ENCODE data around the gene FBLL1. TPM values are rescaled to one million over a fixed set of nuclear protein-coding genes. Genes with fewer than 3 reads are reported as not detected.
A peak's percentile ranks its signal among the peaks of the same experiment; 100 is the strongest.

The FBLL1 gene
- total RNA-seq, 3 donors from 2014 or later (not counting 1 experiment from before 2014, with no cell fraction given), result not detected

- Histone ChIP-seq H3K36me3 (ENCODE audit: control insufficient read depth, insufficient read depth, low read length) (no peaks in the 10 kb centered on the region), H3K27me3 (ENCODE audit: control insufficient read depth, insufficient read depth, low read length) (peaks cover 21% of the 10 kb centered on the region), H3K4me3 (ENCODE audit: low read length) (no peak overlapping the region), H3K27ac (ENCODE audit: low read length) (no peak overlapping the region), H3K4me1 (ENCODE audit: control insufficient read depth, insufficient read depth, low read length) (peaks cover 9% of the 10 kb centered on the region), H3K9me3 (ENCODE audit: control insufficient read depth, insufficient read depth, low read length) (no peaks in the 10 kb centered on the region)
- Mint-ChIP-seq H3K36me3 (no peaks in the 10 kb centered on the region), H3K9me3 (no peaks in the 10 kb centered on the region), H3K27me3 (ENCODE audit: low read depth in 2 of 2) (peaks cover 18 to 26% of the 10 kb centered on the region in 2 donors), H3K27ac (no peak overlapping the region), H3K4me3 (no peak overlapping the region), H3K4me1 (peaks cover 7 to 8% of the 10 kb centered on the region in 2 donors)
- 75% methylated on average over 1 of the region's 2 CpGs for WGBS (ENCODE audit: insufficient coverage)
- ATAC-seq, result no peak
- DNase-seq, result no peak
- TF ChIP-seq CTCF (IDR thresholded peaks at IDR 0.05), result no peak
- intact Hi-C loops (cut with micrococcal nuclease), result no loop called here
Observed at GRCh38 chr5:168525856-168526255, 3.2 kb upstream of the FBLL1 start.

DNA sequence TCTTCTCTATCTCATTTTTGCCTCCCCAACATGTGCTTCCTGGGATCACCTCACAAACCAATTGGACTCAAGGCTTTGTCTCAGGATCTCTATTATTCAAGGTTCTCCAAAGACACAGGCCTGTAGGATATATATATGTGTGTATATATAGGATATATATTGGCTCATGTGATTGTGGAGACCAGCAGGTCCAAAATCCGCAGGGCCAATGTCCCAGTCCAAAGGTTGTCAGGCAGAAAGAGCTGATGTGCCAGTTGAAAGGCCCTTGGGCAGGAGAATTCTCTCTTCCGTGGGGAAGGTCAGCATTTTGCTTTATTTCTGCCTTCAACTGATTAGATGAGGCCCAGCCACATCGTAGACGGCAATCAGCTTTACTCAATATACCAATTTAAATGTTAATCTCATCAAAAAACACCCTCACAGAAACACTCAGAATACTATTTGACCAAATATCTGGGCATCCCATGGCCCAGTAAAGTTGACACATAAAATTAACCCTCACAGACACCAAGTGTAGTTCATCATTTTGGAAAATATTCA lies 1.3 kb upstream of the FBLL1 start:
- Histone ChIP-seq H3K36me3 (ENCODE audit: control insufficient read depth, insufficient read depth, low read length) (no peaks in the 10 kb centered on the region), H3K4me3 (ENCODE audit: low read length) (no peak overlapping the region), H3K4me1 (ENCODE audit: control insufficient read depth, insufficient read depth, low read length) (peaks cover 9% of the 10 kb centered on the region), H3K27ac (ENCODE audit: low read length) (no peak overlapping the region), H3K27me3 (ENCODE audit: control insufficient read depth, insufficient read depth, low read length) (peaks cover 31% of the 10 kb centered on the region), H3K9me3 (ENCODE audit: control insufficient read depth, insufficient read depth, low read length) (no peaks in the 10 kb centered on the region)
- Mint-ChIP-seq H3K4me1 (peaks cover 7 to 8% of the 10 kb centered on the region in 2 donors), H3K9me3 (no peaks in the 10 kb centered on the region), H3K27me3 (ENCODE audit: low read depth in 2 of 2) (peaks cover 24 to 45% of the 10 kb centered on the region in 2 donors), H3K36me3 (no peaks in the 10 kb centered on the region), H3K4me3 (peak overlapping the region; percentile 32), H3K27ac (no peak overlapping the region)
- ATAC-seq (no peak), DNase-seq (no peak)
- intact Hi-C loops (cut with micrococcal nuclease), result no loop called here
- no peak for TF ChIP-seq CTCF (IDR thresholded peaks at IDR 0.05)
- 88% methylated on average over 4 of the region's 4 CpGs for WGBS (ENCODE audit: insufficient coverage)

GRCh38 chr5:168529374-168530234 lies 499 bp downstream of the FBLL1 start:
- TF ChIP-seq CTCF (IDR thresholded peaks at IDR 0.05), result no peak
- peak in 1 of 3 donors; percentile 12 for ATAC-seq
- Mint-ChIP-seq H3K4me3 (peak overlapping the region; percentile 54), H3K27me3 (ENCODE audit: low read depth in 2 of 2) (peaks cover 24 to 48% of the 10 kb centered on the region in 2 donors), H3K27ac (no peak overlapping the region), H3K9me3 (no peaks in the 10 kb centered on the region), H3K36me3 (no peaks in the 10 kb centered on the region), H3K4me1 (peaks cover 7 to 8% of the 10 kb centered on the region in 2 donors)
- no peaks in the 10 kb centered on the region for H3K36me3 ChIP-seq (ENCODE audit: control insufficient read depth, insufficient read depth, low read length)
- WGBS (ENCODE audit: insufficient coverage), result 19% methylated on average over 125 of the region's 125 CpGs
- intact Hi-C loops (cut with micrococcal nuclease), result no loop called here
- H3K9me3 ChIP-seq (ENCODE audit: control insufficient read depth, insufficient read depth, low read length), result no peaks in the 10 kb centered on the region
- peaks cover 34% of the 10 kb centered on the region for H3K27me3 ChIP-seq (ENCODE audit: control insufficient read depth, insufficient read depth, low read length)
- H3K4me1 ChIP-seq (ENCODE audit: control insufficient read depth, insufficient read depth, low read length), result peaks cover 9% of the 10 kb centered on the region
- no peak overlapping the region for H3K4me3 ChIP-seq (ENCODE audit: low read length)
- no peak for DNase-seq
- no peak overlapping the region for H3K27ac ChIP-seq (ENCODE audit: low read length)
